HepG2 (cell line): ENCODE data around the gene TEAD1. TPM values are rescaled to one million over a fixed set of nuclear protein-coding genes. Genes with fewer than 3 reads are reported as not detected.

Experiments used
- ATAC-seq: fragments of 200-7000 bp; cut with Tn5 transposase; 3 replicates; pipeline ENCODE4 v1.9.1; 2020; ENCODE audit warnings: mild to moderate bottlenecking, moderate library complexity
- BruUV-seq: library from RNA; stranded (reverse); fragments of 400-500 nt; replicated peaks from 2 replicates; lab custom pipeline; 2021; lab: Mats Ljungman, UMichigan
- CTCF ChIA-PET: fragments of 300-600 bp; formaldehyde crosslinking; extraction: SDS; loops from one replicate; lab custom pipeline; 2021; ENCODE audit warnings: low total read pairs, inconsistent platforms, low intra/inter-chr PET ratio; lab: Yijun Ruan, JAX
- POLR2A ChIA-PET: fragments of 350-600 bp; sonication (Branson Sonifier 250); formaldehyde crosslinking; loops from one replicate; lab custom pipeline; 2020; ENCODE audit warnings: antibody characterized with exemption, inconsistent platforms; lab: Yijun Ruan, JAX
- DNase-seq: peaks from one replicate; pipeline ENCODE4 v3.0.0-alpha.2; 2015; ENCODE audit warnings: low spot score
- FAIRE-seq: peaks from 3 replicates; lab custom pipeline; 2011; peaks lifted over from hg19 to GRCh38; lab: Jason Lieb, UNC
- H2AFZ ChIP-seq: one replicate; pipeline ENCODE4 v1.6.1; 2011; ENCODE audit warnings: low read length, inconsistent platforms
- H3K27ac ChIP-seq: fragments of 300-600 bp; 3 replicates; pipeline ENCODE4 v1.8.0; 2011; ENCODE audit warnings: mixed run types, mild to moderate bottlenecking, mixed read lengths, low read length, inconsistent platforms; ENCODE audit not compliant: insufficient read depth; ENCODE audit errors: extremely low read length
- H3K27me3 ChIP-seq, 2 experiments: fragments of 200-600 bp in 1 of 2; 2 replicates in 1 of 2; 3 replicates in 1 of 2; pipeline versions ENCODE4 v1.6.0 to v1.8.0; 2011; ENCODE audit warnings: low read length in 2 of 2, mild to moderate bottlenecking in 2 of 2, moderate library complexity in 2 of 2, inconsistent platforms in 1 of 2; ENCODE audit not compliant: insufficient read depth in 2 of 2, control insufficient read depth in 1 of 2
- H3K36me3 ChIP-seq, 2 experiments: fragments of 200-600 bp in 1 of 2; replicated peaks in 1 of 2; 2 replicates in 1 of 2; 3 replicates in 1 of 2; pipeline versions ENCODE4 v1.5.1 to v1.8.0; 2011; ENCODE audit warnings: low read length in 2 of 2, inconsistent platforms in 1 of 2; ENCODE audit not compliant: insufficient read depth in 2 of 2, control insufficient read depth in 1 of 2
- H3K4me1 ChIP-seq: 2 replicates; pipeline ENCODE4 v1.5.1; 2012; ENCODE audit warnings: low read length, inconsistent platforms; ENCODE audit not compliant: insufficient read depth
- H3K4me2 ChIP-seq: 2 replicates; pipeline ENCODE4 v1.6.0; 2011; ENCODE audit warnings: low read depth, low read length, inconsistent platforms
- H3K4me3 ChIP-seq, 3 experiments: fragments of 200-600 bp in 1 of 3; sonication (generic), shearing (Covaris generic) in 1 of 3; replicated peaks in 1 of 3; 2 replicates each; pipeline ENCODE4 v1.5.1; 2011 to 2016; ENCODE audit warnings: low read length in 3 of 3, inconsistent platforms in 2 of 3, low read depth in 2 of 3, mild to moderate bottlenecking in 2 of 3, control low read depth in 1 of 3, mixed read lengths in 1 of 3; ENCODE audit not compliant: insufficient read depth in 1 of 3
- H3K79me2 ChIP-seq: one replicate; pipeline ENCODE4 v1.6.1; 2011; ENCODE audit warnings: low read length, inconsistent platforms; ENCODE audit not compliant: insufficient read depth
- H3K9ac ChIP-seq: 2 replicates; pipeline ENCODE4 v1.6.0; 2011; ENCODE audit warnings: mild to moderate bottlenecking, low read depth, low read length, inconsistent platforms; ENCODE audit not compliant: insufficient read depth
- H3K9me3 ChIP-seq: 2 replicates; pipeline ENCODE4 v1.5.1; 2012; ENCODE audit warnings: mild to moderate bottlenecking, low read length
- H4K20me1 ChIP-seq: 2 replicates; pipeline ENCODE4 v1.6.0; 2011; ENCODE audit warnings: inconsistent platforms, mild to moderate bottlenecking, low read length, moderate library complexity; ENCODE audit not compliant: insufficient read depth
- E2F2 ChIP-seq: sonication (generic); formaldehyde crosslinking; IDR thresholded peaks from 2 replicates; pipeline ENCODE4 v1.4.0; 2020; ENCODE audit warnings: missing genetic modification reagents, borderline replicate concordance
- HNF1B ChIP-seq: sonication (generic); formaldehyde crosslinking; IDR thresholded peaks from 2 replicates; pipeline ENCODE4 v1.5.1; 2020; ENCODE audit warnings: mild to moderate bottlenecking, moderate library complexity, missing genetic modification reagents
- HNF4A ChIP-seq: sonication (generic); formaldehyde crosslinking; IDR thresholded peaks from 2 replicates; pipeline ENCODE4 v1.4.0; 2020; ENCODE audit warnings: missing genetic modification reagents
- MAFF ChIP-seq: IDR thresholded peaks from 2 replicates; pipeline ENCODE4 v1.6.1; 2011; ENCODE audit warnings: low read depth, low read length, improper control_type of control experiment
- MAFK ChIP-seq, 2 experiments: IDR thresholded peaks in 1 of 2; conservative IDR thresholded peaks in 1 of 2; 2 replicates each; pipeline ENCODE4 v1.6.1; 2011; ENCODE audit warnings: improper control_type of control experiment in 2 of 2, low read length in 2 of 2
- SKI ChIP-seq: fragments of 450-650 bp; IDR thresholded peaks from one replicate; pipeline ENCODE4 v1.6.1; 2018; ENCODE audit warnings: mild to moderate bottlenecking; ENCODE audit not compliant: partially characterized antibody
- ZNF704 ChIP-seq: sonication (generic); formaldehyde crosslinking; IDR thresholded peaks from 2 replicates; pipeline ENCODE4 v1.8.1; 2023; ENCODE audit warnings: mild to moderate bottlenecking, inconsistent platforms, moderate library complexity, missing genetic modification reagents, borderline replicate concordance
- ZSCAN22 ChIP-seq: sonication (generic); formaldehyde crosslinking; IDR thresholded peaks from 2 replicates; pipeline ENCODE4 v1.4.0; 2020; ENCODE audit warnings: mild to moderate bottlenecking, missing genetic modification reagents
- ZSCAN25 ChIP-seq: sonication (generic); formaldehyde crosslinking; IDR thresholded peaks from 2 replicates; pipeline ENCODE4 v1.8.0; 2022; ENCODE audit warnings: mild to moderate bottlenecking, missing genetic modification reagents
- ZUFSP ChIP-seq: sonication (generic); formaldehyde crosslinking; IDR thresholded peaks from 2 replicates; pipeline ENCODE4 v1.9.0; 2021; ENCODE audit warnings: missing genetic modification reagents, mild to moderate bottlenecking, borderline replicate concordance
- WGBS: methylation state at CpG from one replicate; pipeline ENCODE4 v1.1.6; 2017; ENCODE audit warnings: low lambda C conversion rate; 5-methylcytosine and 5-hydroxymethylcytosine counted together
- in situ Hi-C: cut with HindIII; loops from 2 replicates; pipeline ENCODE4 v1.10.0; 2017; ENCODE audit warnings: low pct_unique_long_range_greater_than_20kb; ENCODE audit not compliant: extremely low pct_ligation_motif_present
- intact Hi-C: fragments of 100-400 bp; cut with micrococcal nuclease; formaldehyde crosslinking; loops from one replicate; pipeline ENCODE4 v1.10.0; 2022; ENCODE audit not compliant: unreplicated experiment
- polyA plus RNA-seq, 8 experiments: library from polyadenylated mRNA; depleted of rRNA in 3 of 8; stranded (reverse) in 7 of 8; unstranded in 1 of 8; fragments of >200 nt; fragmentation: Illumina TruSeq in 4 of 8; extraction: Trizol in 4 of 8; gene quantifications; 2 replicates each; pipeline versions ENCODE4 v1.2.1 to v1.2.3, GENCODE V29; 2011 to 2016; ENCODE audit warnings: low read depth in 4 of 8, missing spikeins in 1 of 8, mixed read lengths in 1 of 8; ENCODE audit not compliant: insufficient read depth in 1 of 8
- total RNA-seq, 5 experiments: library from RNA; depleted of rRNA; stranded (reverse); fragments of >200 nt; fragmentation: Illumina TruSeq; extraction: Trizol; gene quantifications; 2 replicates each; pipeline ENCODE4 v1.2.3, GENCODE V29; 2016; ENCODE audit warnings: low read depth in 1 of 5

The TEAD1 gene
- total and polyA plus RNA-seq, 2 of the 13 experiments (the other 11 are each of a cell fraction or from before 2014, with no cell fraction given) = 20.1 to 30.5 TPM

- POLR2A ChIA-PET = no interaction called here
- no TSS peak for BruUV-seq
- Histone ChIP-seq H3K4me1 (peaks cover 49% of the 10 kb centered on the region), H3K9me3 (no peaks in the 10 kb centered on the region), H3K27ac (no peak overlapping the region), H3K27me3 (no peaks in the 10 kb centered on the region), H3K9ac (no peak overlapping the region), H3K36me3 (no peaks in the 10 kb centered on the region), H2AFZ (no peak overlapping the region), H3K4me2 (no peak overlapping the region), H4K20me1 (no peaks in the 10 kb centered on the region), H3K4me3 (no peak overlapping the region), H3K79me2 (peaks cover 35% of the 10 kb centered on the region)
- CTCF ChIA-PET = no interaction called here
- intact Hi-C loops = no loop called here
- TF ChIP-seq HNF1B (CRISPR knock-in tag) = no peak
- no peak for TF ChIP-seq ZSCAN22 (CRISPR knock-in tag)
- no peak for TF ChIP-seq ZSCAN25
- TF ChIP-seq ZNF704 (CRISPR knock-in tag) = no peak
- TF ChIP-seq SKI = no peak
- TF ChIP-seq E2F2 (CRISPR knock-in tag) = no peak
- TF ChIP-seq MAFK (conservative IDR thresholded peaks at IDR 0.05 in 1 of 2, IDR thresholded peaks at IDR 0.05 in 1 of 2; ENCODE audit: low read length in 2 of 2) = peak; percentile 81 to 92
- TF ChIP-seq MAFF = peak; percentile 87
- TF ChIP-seq HNF4A (CRISPR knock-in tag) = no peak
- TF ChIP-seq ZUFSP (CRISPR knock-in tag) = no peak
- ATAC-seq (no peak), FAIRE-seq (no peak), DNase-seq (no peak)
- WGBS = 95% methylated on average over 3 of the region's 3 CpGs
- in situ Hi-C loops = no loop called here
These were observed 174.2 kb downstream of the TEAD1 start for GRCh38 chr11:12848413-12848812.
